Calu3 (cell line): ENCODE measurements around the gene PCSK6. TPM values are rescaled to one million over a fixed set of nuclear protein-coding genes. Genes with fewer than 3 reads are reported as not detected.

Experiments used
- BruUV-seq: library from RNA; stranded (reverse); fragments of 400-500 nt; replicated peaks from 2 replicates; lab custom pipeline; 2021; lab: Mats Ljungman, UMichigan
- CTCF ChIA-PET: fragments of 300-600 bp; sonication (Branson Sonifier 250); formaldehyde crosslinking; loops from one replicate; lab custom pipeline; 2022; ENCODE audit warnings: antibody characterized with exemption; lab: Charles Lee
- DNase-seq: peaks from one replicate; pipeline ENCODE4 v3.0.0; 2022
- H3K27ac Mint-ChIP-seq: one replicate; pipeline ENCODE4 v1.8.0; 2022; ENCODE audit warnings: mixed read lengths; ENCODE audit not compliant: unreplicated experiment
- H3K27me3 Mint-ChIP-seq: one replicate; pipeline ENCODE4 v1.8.0; 2022; ENCODE audit warnings: mixed read lengths; ENCODE audit not compliant: unreplicated experiment
- H3K36me3 Mint-ChIP-seq: one replicate; pipeline ENCODE4 v1.8.0; 2022; ENCODE audit warnings: mild to moderate bottlenecking, moderate library complexity, mixed read lengths; ENCODE audit not compliant: insufficient read depth, unreplicated experiment
- H3K4me1 Mint-ChIP-seq: one replicate; pipeline ENCODE4 v1.8.0; 2022; ENCODE audit warnings: mild to moderate bottlenecking, low read depth, mixed read lengths; ENCODE audit not compliant: unreplicated experiment
- H3K4me3 Mint-ChIP-seq: one replicate; pipeline ENCODE4 v1.8.0; 2022; ENCODE audit warnings: mild to moderate bottlenecking, low read depth, moderate library complexity, mixed read lengths; ENCODE audit not compliant: unreplicated experiment
- H3K9me3 Mint-ChIP-seq: one replicate; pipeline ENCODE4 v1.8.0; 2022; ENCODE audit warnings: low read depth, mixed read lengths; ENCODE audit not compliant: unreplicated experiment
- intact Hi-C: fragments of 100-400 bp; cut with micrococcal nuclease; formaldehyde crosslinking; loops from one replicate; pipeline ENCODE4 v1.10.0; 2022; ENCODE audit not compliant: unreplicated experiment
- total RNA-seq: library from RNA; stranded (reverse); gene quantifications from 2 replicates; pipeline ENCODE4 v1.2.3, GENCODE V29; 2022
- TF ChIP-seq, protein P1 (sequence below): fragments of 200-600 bp; IDR thresholded peaks from one replicate; pipeline ENCODE4 v1.8.0; 2022; ENCODE audit warnings: antibody characterized with exemption; ENCODE audit not compliant: unreplicated experiment

The PCSK6 gene
- total RNA-seq, 1 experiment from 2014 or later = 5.1 TPM

DNA sequence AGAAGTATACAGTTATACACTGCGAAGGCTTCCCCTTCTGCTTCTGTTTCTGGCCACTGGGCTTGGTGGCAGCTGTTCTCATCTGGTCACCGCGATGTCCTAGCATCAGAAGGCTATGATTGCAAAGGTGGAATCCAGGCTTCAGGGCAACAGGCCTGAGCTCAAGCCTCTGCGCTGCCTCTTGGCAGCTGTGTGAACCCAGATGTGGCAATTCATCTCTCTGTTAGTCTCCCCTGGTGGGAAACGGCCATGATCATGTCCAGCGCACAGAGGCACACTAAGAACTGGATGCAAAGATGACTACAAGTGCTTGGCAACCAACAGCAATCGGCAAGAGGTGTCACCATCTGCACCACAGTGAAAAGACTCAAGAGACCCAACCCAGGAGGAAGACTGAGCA lies 78.9 kb downstream of the PCSK6 start:
- no peaks in the 10 kb centered on the region for H3K27me3 Mint-ChIP-seq
- no TSS peak for BruUV-seq
- H3K27ac Mint-ChIP-seq = no peak overlapping the region
- CTCF ChIA-PET = no interaction called here
- no peaks in the 10 kb centered on the region for H3K36me3 Mint-ChIP-seq
- DNase-seq = no peak
- no peaks in the 10 kb centered on the region for H3K9me3 Mint-ChIP-seq
- TF ChIP-seq, protein P1, sequence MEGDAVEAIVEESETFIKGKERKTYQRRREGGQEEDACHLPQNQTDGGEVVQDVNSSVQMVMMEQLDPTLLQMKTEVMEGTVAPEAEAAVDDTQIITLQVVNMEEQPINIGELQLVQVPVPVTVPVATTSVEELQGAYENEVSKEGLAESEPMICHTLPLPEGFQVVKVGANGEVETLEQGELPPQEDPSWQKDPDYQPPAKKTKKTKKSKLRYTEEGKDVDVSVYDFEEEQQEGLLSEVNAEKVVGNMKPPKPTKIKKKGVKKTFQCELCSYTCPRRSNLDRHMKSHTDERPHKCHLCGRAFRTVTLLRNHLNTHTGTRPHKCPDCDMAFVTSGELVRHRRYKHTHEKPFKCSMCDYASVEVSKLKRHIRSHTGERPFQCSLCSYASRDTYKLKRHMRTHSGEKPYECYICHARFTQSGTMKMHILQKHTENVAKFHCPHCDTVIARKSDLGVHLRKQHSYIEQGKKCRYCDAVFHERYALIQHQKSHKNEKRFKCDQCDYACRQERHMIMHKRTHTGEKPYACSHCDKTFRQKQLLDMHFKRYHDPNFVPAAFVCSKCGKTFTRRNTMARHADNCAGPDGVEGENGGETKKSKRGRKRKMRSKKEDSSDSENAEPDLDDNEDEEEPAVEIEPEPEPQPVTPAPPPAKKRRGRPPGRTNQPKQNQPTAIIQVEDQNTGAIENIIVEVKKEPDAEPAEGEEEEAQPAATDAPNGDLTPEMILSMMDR = no peak
- intact Hi-C loops = no loop called here
- H3K4me3 Mint-ChIP-seq = no peak overlapping the region
- no peaks in the 10 kb centered on the region for H3K4me1 Mint-ChIP-seq

- H3K27ac Mint-ChIP-seq = no peak overlapping the region
- H3K4me3 Mint-ChIP-seq = no peak overlapping the region
- H3K9me3 Mint-ChIP-seq = no peaks in the 10 kb centered on the region
- intact Hi-C loops = no loop called here
- no peak for DNase-seq
- no peaks in the 10 kb centered on the region for H3K4me1 Mint-ChIP-seq
- no TSS peak for BruUV-seq
- H3K27me3 Mint-ChIP-seq = no peaks in the 10 kb centered on the region
- CTCF ChIA-PET = no interaction called here
- H3K36me3 Mint-ChIP-seq = no peaks in the 10 kb centered on the region
- TF ChIP-seq, protein P1 = no peak
Measured at GRCh38 chr15:101409621-101410020, 79.9 kb downstream of the PCSK6 start.

GRCh38 chr15:101407966-101408775 lies 81.3 kb downstream of the PCSK6 start:
- no peak for DNase-seq
- CTCF ChIA-PET = no interaction called here
- intact Hi-C loops = no loop called here
- H3K4me3 Mint-ChIP-seq = no peak overlapping the region
- H3K4me1 Mint-ChIP-seq = no peaks in the 10 kb centered on the region
- no peaks in the 10 kb centered on the region for H3K9me3 Mint-ChIP-seq
- TF ChIP-seq, protein P1 = no peak
- H3K27ac Mint-ChIP-seq = no peak overlapping the region
- H3K27me3 Mint-ChIP-seq = no peaks in the 10 kb centered on the region
- no peaks in the 10 kb centered on the region for H3K36me3 Mint-ChIP-seq
- BruUV-seq = no TSS peak

GRCh38 chr15:101407439-101407838 lies 82.1 kb downstream of the PCSK6 start:
- no peak for DNase-seq
- Mint-ChIP-seq H3K4me1 (no peaks in the 10 kb centered on the region), H3K27ac (no peak overlapping the region), H3K27me3 (no peaks in the 10 kb centered on the region), H3K36me3 (no peaks in the 10 kb centered on the region), H3K4me3 (no peak overlapping the region), H3K9me3 (no peaks in the 10 kb centered on the region)
- no TSS peak for BruUV-seq
- intact Hi-C loops = no loop called here
- CTCF ChIA-PET = no interaction called here
- TF ChIP-seq, protein P1 = no peak
